D341Med (cell line): Measurements from ENCODE around the gene ARNT2.

Experiments used
- DNase-seq: peaks from one replicate; pipeline ENCODE4 v3.0.0; 2012; ENCODE audit warnings: low spot score

The ARNT2 gene

GRCh38 chr15:80442728-80443403, 38.7 kb downstream of the ARNT2 start:
- DNase-seq: no peak

- DNase-seq: no peak
Observed at GRCh38 chr15:80444680-80445251, 40.6 kb downstream of the ARNT2 start.

- no peak for DNase-seq
Observed at GRCh38 chr15:80445300-80446041, 41.3 kb downstream of the ARNT2 start.

- DNase-seq: no peak
Observed at GRCh38 chr15:80447077-80447476, 42.9 kb downstream of the ARNT2 start.

GRCh38 chr15:80449825-80450224, 45.6 kb downstream of the ARNT2 start:
- DNase-seq: no peak

- DNase-seq: no peak
Observed at GRCh38 chr15:80450811-80451321, 46.7 kb downstream of the ARNT2 start.

GRCh38 chr15:80452166-80452565, 48.0 kb downstream of the ARNT2 start:
- DNase-seq: no peak

- no peak for DNase-seq
Observed at GRCh38 chr15:80455051-80455648, 51.0 kb downstream of the ARNT2 start.

GRCh38 chr15:80455668-80456442, 51.7 kb downstream of the ARNT2 start:
- DNase-seq: peak; percentile 80

- DNase-seq: no peak
Observed at GRCh38 chr15:80456517-80457492, 52.6 kb downstream of the ARNT2 start.

GRCh38 chr15:80457896-80458295, 53.7 kb downstream of the ARNT2 start:
- no peak for DNase-seq

GRCh38 chr15:80458580-80458979, 54.4 kb downstream of the ARNT2 start:
- no peak for DNase-seq

GRCh38 chr15:80459380-80459779, 55.2 kb downstream of the ARNT2 start:
- DNase-seq: no peak

- no peak for DNase-seq
Observed at GRCh38 chr15:80459818-80460217, 55.6 kb downstream of the ARNT2 start.

- no peak for DNase-seq
Observed at GRCh38 chr15:80461356-80462095, 57.3 kb downstream of the ARNT2 start.

- no peak for DNase-seq
Observed at GRCh38 chr15:80462111-80462510, 57.9 kb downstream of the ARNT2 start.

- no peak for DNase-seq
Observed at GRCh38 chr15:80462836-80463512, 58.8 kb downstream of the ARNT2 start.

- no peak for DNase-seq
Observed at GRCh38 chr15:80464951-80465625, 60.9 kb downstream of the ARNT2 start.

- no peak for DNase-seq
Observed at GRCh38 chr15:80465626-80466005, 61.4 kb downstream of the ARNT2 start.
